Loucy (cell line): ENCODE measurements around the gene CERS4.

Source experiments
- H2AFZ ChIP-seq: fragments of 200-600 bp; sonication (generic); 2 replicates; pipeline ENCODE4 v1.6.0; 2016; ENCODE audit warnings: antibody characterized with exemption, mild to moderate bottlenecking, low read length, moderate library complexity
- H3F3A ChIP-seq: fragments of 200-600 bp; 2 replicates; pipeline ENCODE4 v1.6.0; 2016; ENCODE audit warnings: antibody characterized with exemption, low read depth, mild to moderate bottlenecking
- H3K27me3 ChIP-seq: fragments of 200-600 bp; sonication (generic); 2 replicates; pipeline ENCODE4 v1.6.1; 2014; ENCODE audit warnings: low read length, mild to moderate bottlenecking; ENCODE audit not compliant: insufficient read depth, poor library complexity, severe bottlenecking
- H3K36me3 ChIP-seq: fragments of 200-600 bp; sonication (generic); 2 replicates; pipeline ENCODE4 v1.6.1; 2016; ENCODE audit warnings: low read length; ENCODE audit not compliant: insufficient read depth
- H3K4me1 ChIP-seq: fragments of 200-600 bp; sonication (generic); 2 replicates; pipeline ENCODE4 v1.5.1; 2014; ENCODE audit warnings: low read length, mild to moderate bottlenecking; ENCODE audit not compliant: insufficient read depth, poor library complexity, severe bottlenecking
- H3K4me2 ChIP-seq: fragments of 200-600 bp; sonication (generic); 2 replicates; pipeline ENCODE4 v1.6.0; 2014; ENCODE audit warnings: antibody characterized with exemption, low read length, low read depth, mild to moderate bottlenecking; ENCODE audit not compliant: poor library complexity, severe bottlenecking
- H3K4me3 ChIP-seq: fragments of 200-600 bp; sonication (generic); 2 replicates; pipeline ENCODE4 v1.5.1; 2014; ENCODE audit warnings: low read length, mild to moderate bottlenecking, mixed read lengths; ENCODE audit not compliant: poor library complexity, severe bottlenecking
- H3K79me2 ChIP-seq: fragments of 200-600 bp; sonication (generic); 2 replicates; pipeline ENCODE4 v1.6.1; 2014; ENCODE audit warnings: low read length; ENCODE audit not compliant: insufficient read depth
- H3K9ac ChIP-seq: fragments of 200-600 bp; sonication (generic); 2 replicates; pipeline ENCODE4 v1.6.0; 2014; ENCODE audit warnings: mild to moderate bottlenecking, low read depth, low read length, moderate library complexity; ENCODE audit not compliant: poor library complexity, severe bottlenecking
- H3K9me2 ChIP-seq: fragments of 200-600 bp; sonication (generic); replicated peaks from 2 replicates; pipeline ENCODE4 v1.6.1; 2016; ENCODE audit warnings: low read depth, low read length, mixed read lengths
- H3K9me3 ChIP-seq: fragments of 200-600 bp; sonication (generic); 2 replicates; pipeline ENCODE4 v1.6.1; 2014; ENCODE audit warnings: mild to moderate bottlenecking, antibody characterized with exemption, low read length, low read depth; ENCODE audit not compliant: insufficient read depth
- H4K20me1 ChIP-seq: fragments of 200-600 bp; sonication (generic); 2 replicates; pipeline ENCODE4 v1.6.0; 2014; ENCODE audit warnings: antibody characterized with exemption, low read length, mild to moderate bottlenecking; ENCODE audit not compliant: insufficient read depth, poor library complexity, severe bottlenecking
- EZH2phosphoT487 ChIP-seq: fragments of 200-600 bp; IDR thresholded peaks from 2 replicates; pipeline ENCODE4 v1.6.1; 2018; ENCODE audit warnings: antibody characterized with exemption, mild to moderate bottlenecking, moderate library complexity, borderline replicate concordance
- TF ChIP-seq, protein P1 (sequence below): fragments of 200-600 bp; sonication (generic); conservative IDR thresholded peaks from 2 replicates; pipeline ENCODE4 v1.5.1; 2014; ENCODE audit warnings: mild to moderate bottlenecking, antibody characterized with exemption, low read length

The CERS4 gene

DNA sequence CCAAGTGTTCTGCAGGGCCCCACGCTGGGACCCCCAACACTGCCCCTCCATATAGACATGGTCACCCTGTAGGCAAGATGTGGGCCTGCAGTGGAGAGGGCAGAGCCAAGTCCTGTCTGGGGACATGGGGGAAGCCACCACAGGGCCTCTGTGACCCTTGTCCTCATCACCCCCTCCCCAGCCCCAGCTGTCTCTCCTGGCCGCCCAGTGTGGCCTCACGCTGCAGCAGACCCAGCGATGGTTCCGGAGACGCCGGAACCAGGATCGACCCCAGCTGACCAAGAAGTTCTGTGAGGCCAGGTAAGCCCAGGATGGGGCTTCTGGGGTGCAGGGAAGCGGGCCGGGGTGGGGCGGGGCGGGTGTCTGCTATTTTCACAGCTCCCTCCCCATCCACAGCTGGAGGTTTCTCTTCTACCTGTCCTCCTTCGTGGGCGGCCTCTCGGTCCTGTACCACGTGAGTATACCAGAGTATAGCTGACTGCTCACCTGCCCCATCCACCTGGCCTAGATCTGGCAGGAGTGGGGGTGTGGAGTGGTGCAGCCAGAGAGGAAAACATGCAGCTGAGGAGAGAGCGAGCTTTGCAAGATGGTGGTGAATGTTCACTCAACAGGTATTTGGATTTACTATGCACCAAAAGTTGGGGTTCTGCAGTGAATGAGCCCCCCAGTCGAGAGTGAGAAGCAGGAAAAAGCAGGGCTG lies 46.4 kb downstream of the CERS4 start:
- TF ChIP-seq, protein P1, sequence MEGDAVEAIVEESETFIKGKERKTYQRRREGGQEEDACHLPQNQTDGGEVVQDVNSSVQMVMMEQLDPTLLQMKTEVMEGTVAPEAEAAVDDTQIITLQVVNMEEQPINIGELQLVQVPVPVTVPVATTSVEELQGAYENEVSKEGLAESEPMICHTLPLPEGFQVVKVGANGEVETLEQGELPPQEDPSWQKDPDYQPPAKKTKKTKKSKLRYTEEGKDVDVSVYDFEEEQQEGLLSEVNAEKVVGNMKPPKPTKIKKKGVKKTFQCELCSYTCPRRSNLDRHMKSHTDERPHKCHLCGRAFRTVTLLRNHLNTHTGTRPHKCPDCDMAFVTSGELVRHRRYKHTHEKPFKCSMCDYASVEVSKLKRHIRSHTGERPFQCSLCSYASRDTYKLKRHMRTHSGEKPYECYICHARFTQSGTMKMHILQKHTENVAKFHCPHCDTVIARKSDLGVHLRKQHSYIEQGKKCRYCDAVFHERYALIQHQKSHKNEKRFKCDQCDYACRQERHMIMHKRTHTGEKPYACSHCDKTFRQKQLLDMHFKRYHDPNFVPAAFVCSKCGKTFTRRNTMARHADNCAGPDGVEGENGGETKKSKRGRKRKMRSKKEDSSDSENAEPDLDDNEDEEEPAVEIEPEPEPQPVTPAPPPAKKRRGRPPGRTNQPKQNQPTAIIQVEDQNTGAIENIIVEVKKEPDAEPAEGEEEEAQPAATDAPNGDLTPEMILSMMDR: no peak
- no peak for TF ChIP-seq EZH2phosphoT487
- H3K4me3 ChIP-seq: no peak overlapping the region
- no peaks in the 10 kb centered on the region for H3K9me2 ChIP-seq
- no peak overlapping the region for H3K4me2 ChIP-seq
- no peaks in the 10 kb centered on the region for H3F3A ChIP-seq
- H4K20me1 ChIP-seq: no peaks in the 10 kb centered on the region
- no peaks in the 10 kb centered on the region for H3K9me3 ChIP-seq
- H3K79me2 ChIP-seq: 0 out of 2 replicates have a peak, but pooled peaks cover 6% of the 10 kb centered on the region
- H3K27me3 ChIP-seq: no peaks in the 10 kb centered on the region
- no peak overlapping the region for H3K9ac ChIP-seq
- no peak overlapping the region for H2AFZ ChIP-seq
- H3K36me3 ChIP-seq: peaks cover 21% of the 10 kb centered on the region; the same call in 1 of the 2 replicates
- no peaks in the 10 kb centered on the region for H3K4me1 ChIP-seq

DNA sequence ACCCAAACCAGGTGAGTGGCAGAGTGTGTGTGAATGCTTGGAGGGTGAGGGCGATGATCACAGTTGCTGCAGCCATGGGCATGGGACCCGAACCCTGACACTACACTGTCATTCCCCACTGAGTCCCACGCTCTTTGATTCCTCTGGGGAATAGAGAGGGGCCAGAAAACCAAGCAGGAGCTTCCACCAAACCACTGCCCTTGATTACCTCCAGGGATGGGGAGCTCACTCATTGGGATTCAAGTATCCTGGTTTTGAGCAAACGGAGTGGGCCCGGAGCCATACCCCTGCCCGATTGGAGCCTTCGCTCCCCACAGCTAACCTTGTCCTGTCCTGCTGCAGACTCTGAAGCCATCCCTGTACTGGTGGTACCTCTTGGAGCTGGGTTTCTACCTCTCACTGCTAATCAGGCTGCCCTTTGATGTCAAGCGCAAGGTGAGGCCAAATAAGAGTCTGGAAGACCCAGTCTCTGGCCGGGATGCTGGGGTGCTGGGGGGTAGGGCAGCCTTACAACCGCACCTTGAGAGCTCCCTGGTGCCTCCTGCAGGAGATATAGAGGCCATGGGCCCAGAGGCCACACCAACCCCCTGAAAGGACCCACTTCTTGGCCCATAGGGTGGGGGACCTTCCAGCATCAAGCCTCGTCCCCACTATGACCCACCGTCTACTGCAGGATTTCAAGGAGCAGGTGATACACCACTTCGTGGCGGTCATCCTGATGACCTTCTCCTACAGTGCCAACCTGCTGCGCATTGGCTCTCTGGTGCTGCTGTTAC lies 47.3 kb downstream of the CERS4 start:
- Histone ChIP-seq H3K4me2 (no peak overlapping the region), H3K79me2 (peaks cover 11% of the 10 kb centered on the region; the same call in 1 of the 2 replicates), H4K20me1 (no peaks in the 10 kb centered on the region), H2AFZ (no peak overlapping the region), H3K4me3 (no peak overlapping the region), H3F3A (no peaks in the 10 kb centered on the region), H3K4me1 (no peaks in the 10 kb centered on the region), H3K9me3 (no peaks in the 10 kb centered on the region), H3K36me3 (peaks cover 21% of the 10 kb centered on the region; the same call in 1 of the 2 replicates), H3K9me2 (no peaks in the 10 kb centered on the region), H3K9ac (no peak overlapping the region), H3K27me3 (no peaks in the 10 kb centered on the region)
- no peak for TF ChIP-seq EZH2phosphoT487
- TF ChIP-seq, protein P1: no peak

DNA sequence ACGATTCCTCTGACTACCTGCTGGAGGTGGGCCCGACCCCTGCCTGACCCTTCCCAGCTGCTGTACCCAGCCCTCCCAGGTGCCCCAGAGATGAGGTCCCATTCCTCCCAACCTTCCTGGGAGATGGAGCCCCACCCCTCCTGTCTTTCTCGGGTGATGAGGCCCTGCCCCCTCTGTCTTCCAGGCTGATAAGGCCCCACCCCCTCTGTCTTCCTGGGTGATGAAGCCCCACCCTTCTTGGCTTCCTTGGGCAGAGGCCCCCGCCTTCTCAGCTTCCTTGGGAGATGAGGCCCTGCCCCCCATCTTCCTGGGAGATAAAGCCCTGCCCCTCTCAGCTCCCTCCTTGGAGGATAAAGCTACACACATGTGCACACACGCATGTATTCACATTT lies 47.9 kb downstream of the CERS4 start:
- Histone ChIP-seq H4K20me1 (no peaks in the 10 kb centered on the region), H3F3A (no peaks in the 10 kb centered on the region), H2AFZ (no peak overlapping the region), H3K4me2 (no peak overlapping the region), H3K9me2 (no peaks in the 10 kb centered on the region), H3K36me3 (peaks cover 21% of the 10 kb centered on the region; the same call in 1 of the 2 replicates), H3K9me3 (no peaks in the 10 kb centered on the region), H3K79me2 (peaks cover 11% of the 10 kb centered on the region; the same call in 1 of the 2 replicates), H3K9ac (no peak overlapping the region), H3K4me3 (no peak overlapping the region), H3K27me3 (no peaks in the 10 kb centered on the region), H3K4me1 (no peaks in the 10 kb centered on the region)
- TF ChIP-seq, protein P1: no peak
- TF ChIP-seq EZH2phosphoT487: no peak
